Esophagus muscularis mucosa (tissue), 3 donors: ENCODE results near the gene GSG1L.

Experiments
- POLR2A ChIP-seq: fragments of 450-650 bp; IDR thresholded peaks from one replicate; pipeline ENCODE4 v1.6.1; 2017; ENCODE audit warnings: antibody characterized with exemption, moderate library complexity, mild to moderate bottlenecking, low read depth
- TF ChIP-seq, protein P1 (sequence below), 3 experiments: fragments of 200-600 bp in 2 of 3; fragments of 450-650 bp in 1 of 3; sonication (generic) in 2 of 3; IDR thresholded peaks; one replicate each; pipeline ENCODE4 v1.5.1; 2017 to 2019; ENCODE audit warnings: antibody characterized with exemption in 3 of 3, mild to moderate bottlenecking in 2 of 3, moderate library complexity in 1 of 3

GRCh38 chr16:28000314-28001169 is 63.0 kb downstream of the GSG1L start:
- TF ChIP-seq, protein P1, sequence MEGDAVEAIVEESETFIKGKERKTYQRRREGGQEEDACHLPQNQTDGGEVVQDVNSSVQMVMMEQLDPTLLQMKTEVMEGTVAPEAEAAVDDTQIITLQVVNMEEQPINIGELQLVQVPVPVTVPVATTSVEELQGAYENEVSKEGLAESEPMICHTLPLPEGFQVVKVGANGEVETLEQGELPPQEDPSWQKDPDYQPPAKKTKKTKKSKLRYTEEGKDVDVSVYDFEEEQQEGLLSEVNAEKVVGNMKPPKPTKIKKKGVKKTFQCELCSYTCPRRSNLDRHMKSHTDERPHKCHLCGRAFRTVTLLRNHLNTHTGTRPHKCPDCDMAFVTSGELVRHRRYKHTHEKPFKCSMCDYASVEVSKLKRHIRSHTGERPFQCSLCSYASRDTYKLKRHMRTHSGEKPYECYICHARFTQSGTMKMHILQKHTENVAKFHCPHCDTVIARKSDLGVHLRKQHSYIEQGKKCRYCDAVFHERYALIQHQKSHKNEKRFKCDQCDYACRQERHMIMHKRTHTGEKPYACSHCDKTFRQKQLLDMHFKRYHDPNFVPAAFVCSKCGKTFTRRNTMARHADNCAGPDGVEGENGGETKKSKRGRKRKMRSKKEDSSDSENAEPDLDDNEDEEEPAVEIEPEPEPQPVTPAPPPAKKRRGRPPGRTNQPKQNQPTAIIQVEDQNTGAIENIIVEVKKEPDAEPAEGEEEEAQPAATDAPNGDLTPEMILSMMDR (IDR thresholded peaks at IDR 0.05) = no peak
- TF ChIP-seq POLR2A = no peak
